Skeletal muscle tissue (tissue), 4 donors: ENCODE measurements around the gene OR5H14. TPM values are rescaled to one million over a fixed set of nuclear protein-coding genes. Genes with fewer than 3 reads are reported as not detected.
"Not testable (repeated sequence)": the region's sequence is repeated elsewhere in the genome, so short reads cannot be mapped to it uniquely, and the experiment has no call there.

ENCODE experiments used
- H3K27ac ChIP-seq: one replicate; pipeline ENCODE4 v1.7.0; 2013; ENCODE audit warnings: mild to moderate bottlenecking, low read depth, low read length, inconsistent platforms
- H3K27me3 ChIP-seq, 3 donors: one replicate each; pipeline ENCODE4 v1.7.0; 2013; ENCODE audit warnings: low read length in 3 of 3; ENCODE audit not compliant: control insufficient read depth in 3 of 3, insufficient read depth in 3 of 3
- H3K36me3 ChIP-seq, 3 donors: one replicate each; pipeline ENCODE4 v1.7.0; 2013; ENCODE audit warnings: low read length in 3 of 3; ENCODE audit not compliant: control insufficient read depth in 3 of 3, insufficient read depth in 3 of 3
- H3K4me1 ChIP-seq, 3 donors: one replicate each; pipeline ENCODE4 v1.7.0; 2013; ENCODE audit warnings: low read length in 3 of 3, mild to moderate bottlenecking in 3 of 3; ENCODE audit not compliant: control insufficient read depth in 3 of 3, insufficient read depth in 3 of 3
- H3K4me3 ChIP-seq, 3 donors: one replicate each; pipeline ENCODE4 v1.7.0; 2013; ENCODE audit warnings: low read length in 3 of 3
- H3K9ac ChIP-seq, 3 donors: one replicate each; pipeline ENCODE4 v1.7.0; 2013; ENCODE audit warnings: low read length in 3 of 3, mild to moderate bottlenecking in 3 of 3, moderate library complexity in 2 of 3, low read depth in 1 of 3
- H3K9me3 ChIP-seq, 3 donors: one replicate each; pipeline ENCODE4 v1.7.0; 2013; ENCODE audit warnings: low read length in 3 of 3; ENCODE audit not compliant: control insufficient read depth in 3 of 3
- total RNA-seq: library from RNA; depleted of rRNA; stranded (reverse); fragments of >200 nt; gene quantifications from one replicate; pipeline ENCODE4 v1.2.3, GENCODE V29; 2014
- donor health status: Osteomylitis.

OR5H14 gene
- not detected for total RNA-seq

DNA sequence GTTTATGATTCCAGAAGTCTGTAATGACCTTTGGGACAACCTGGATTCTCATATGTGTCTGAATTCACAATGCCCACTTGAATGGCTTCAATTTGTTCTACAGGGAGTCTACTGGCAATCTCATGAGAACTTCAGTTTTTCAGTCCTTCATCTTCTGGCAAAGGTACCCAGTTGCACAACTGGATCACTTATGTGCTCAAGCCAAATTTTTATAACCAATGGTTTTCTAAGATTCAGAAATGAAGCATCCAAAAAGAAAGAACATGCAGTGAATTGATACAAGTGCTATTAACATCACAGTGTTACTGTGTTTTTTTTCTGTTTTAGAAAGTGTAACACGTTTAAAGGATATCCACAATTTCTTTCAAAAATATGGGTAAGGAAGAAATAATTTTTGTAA is at the start of gene OR5H14:
Gene OR5H14 (plus strand): TSS at position 301 of the 400 bp plus-strand sequence. CDS start 1,907 bp downstream, outside the sequence.
- Histone ChIP-seq H3K9ac (no peak within 1 kb of the TSS), H3K36me3 (no peaks in the 10 kb centered on the region), H3K4me3 (no peak within 1 kb of the TSS), H3K9me3 (no peaks in the 10 kb centered on the region), H3K27ac (no peak within 1 kb of the TSS), H3K27me3 (no peaks in the 10 kb centered on the region), H3K4me1 (no peaks in the 10 kb centered on the region)

DNA sequence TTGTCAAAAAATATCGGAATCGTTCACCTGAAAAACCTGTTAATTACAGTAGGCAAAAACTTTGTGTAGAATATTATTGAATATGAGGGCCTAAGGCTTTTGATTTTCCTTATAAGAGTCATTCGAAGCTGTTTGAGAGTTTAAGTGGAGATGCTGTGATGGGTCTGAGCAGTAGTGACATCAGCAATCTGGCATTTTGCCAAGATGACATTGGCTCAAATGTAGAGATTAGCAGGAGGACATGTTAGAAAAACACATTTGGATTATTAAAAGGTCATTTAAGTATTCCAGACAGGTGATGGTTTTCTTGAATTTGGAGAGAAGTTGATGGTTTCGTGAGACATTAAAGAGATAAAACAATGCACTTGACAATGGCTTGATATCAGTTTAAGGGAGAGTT is 47.4 kb upstream of the OR5H14 start:
- no peak overlapping the region for H3K4me3 ChIP-seq
- H3K27me3 ChIP-seq = no peaks in the 10 kb centered on the region
- no peaks in the 10 kb centered on the region for H3K9me3 ChIP-seq
- no peak overlapping the region for H3K27ac ChIP-seq
- no peaks in the 10 kb centered on the region for H3K4me1 ChIP-seq
- no peak overlapping the region for H3K9ac ChIP-seq
- H3K36me3 ChIP-seq = no peaks in the 10 kb centered on the region

- no peaks in the 10 kb centered on the region for H3K27me3 ChIP-seq
- H3K36me3 ChIP-seq = no peaks in the 10 kb centered on the region
- H3K9me3 ChIP-seq = peaks cover 0 to 14% (median 0%) of the 10 kb centered on the region in 3 donors
- H3K4me3 ChIP-seq = no peak overlapping the region
- H3K27ac ChIP-seq = no peak overlapping the region
- no peak overlapping the region for H3K9ac ChIP-seq
- H3K4me1 ChIP-seq = no peaks in the 10 kb centered on the region
These were observed 39.1 kb upstream of the OR5H14 start for GRCh38 chr3:98108162-98108561.

GRCh38 chr3:98109807-98110549 is 37.3 kb upstream of the OR5H14 start:
- H3K36me3 ChIP-seq = no peaks in the 10 kb centered on the region
- H3K27ac ChIP-seq = no peak overlapping the region
- H3K4me1 ChIP-seq = no peaks in the 10 kb centered on the region
- H3K4me3 ChIP-seq = no peak overlapping the region
- peaks cover 0 to 15% (median 3%) of the 10 kb centered on the region in 3 donors for H3K9me3 ChIP-seq
- no peaks in the 10 kb centered on the region for H3K27me3 ChIP-seq
- no peak overlapping the region for H3K9ac ChIP-seq

DNA sequence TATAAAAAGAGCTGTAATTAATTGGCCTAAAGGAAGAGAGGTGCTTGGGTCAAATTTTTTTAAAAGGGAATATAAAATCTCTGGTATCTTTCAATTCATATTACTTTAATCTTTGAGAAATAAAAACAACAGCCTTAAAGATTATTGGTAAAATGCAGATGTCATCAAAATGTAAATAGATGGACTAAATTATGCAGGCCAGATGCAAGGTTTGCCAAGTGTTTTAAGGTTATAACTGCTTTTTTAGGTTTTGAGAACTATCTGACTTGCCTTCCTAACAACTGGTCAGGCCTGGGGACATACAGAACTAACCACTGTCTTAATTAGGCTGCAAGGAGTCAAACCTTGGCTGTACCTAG is 36.8 kb upstream of the OR5H14 start:
- H3K9ac ChIP-seq = no peak overlapping the region
- H3K4me3 ChIP-seq = no peak overlapping the region
- H3K27ac ChIP-seq = no peak overlapping the region
- H3K4me1 ChIP-seq = no peaks in the 10 kb centered on the region
- no peaks in the 10 kb centered on the region for H3K36me3 ChIP-seq
- no peaks in the 10 kb centered on the region for H3K27me3 ChIP-seq
- H3K9me3 ChIP-seq = peaks cover 0 to 15% (median 3%) of the 10 kb centered on the region in 3 donors

GRCh38 chr3:98114264-98114663 is 33.0 kb upstream of the OR5H14 start:
- Histone ChIP-seq H3K4me3 (no peak overlapping the region), H3K9me3 (peaks cover 0 to 15% (median 3%) of the 10 kb centered on the region in 3 donors), H3K9ac (no peak overlapping the region), H3K4me1 (no peaks in the 10 kb centered on the region), H3K36me3 (no peaks in the 10 kb centered on the region), H3K27ac (no peak overlapping the region), H3K27me3 (no peaks in the 10 kb centered on the region)

GRCh38 chr3:98115717-98116116 is 31.6 kb upstream of the OR5H14 start:
- H3K27ac ChIP-seq = no peak overlapping the region
- H3K9me3 ChIP-seq = peaks cover 0 to 13% (median 3%) of the 10 kb centered on the region in 3 donors
- H3K9ac ChIP-seq = no peak overlapping the region

GRCh38 chr3:98130421-98130820 is 16.9 kb upstream of the OR5H14 start, which contains the start of gene OR5H1:
TSS of gene OR5H1 (plus strand) at chr3:98130721. CDS start at chr3:98132698, 1,977 bp downstream.
- Histone ChIP-seq H3K9ac (no peak within 1 kb of the TSS), H3K27ac (no peak within 1 kb of the TSS), H3K36me3 (no peaks in the 10 kb centered on the region), H3K4me1 (no peaks in the 10 kb centered on the region), H3K9me3 (no peaks in the 10 kb centered on the region), H3K27me3 (no peaks in the 10 kb centered on the region), H3K4me3 (no peak within 1 kb of the TSS)

More at GRCh38 chr3:98115717-98116116, 31.6 kb upstream of the OR5H14 start:
- Histone ChIP-seq H3K27me3 (no peaks in the 10 kb centered on the region), H3K4me1 (no peaks in the 10 kb centered on the region), H3K36me3 (no peaks in the 10 kb centered on the region), H3K4me3 (no peak overlapping the region)

GRCh38 chr3:98136631-98137030 is 10.6 kb upstream of the OR5H14 start:
- Histone ChIP-seq H3K27ac (no peak overlapping the region), H3K36me3 (no peaks in the 10 kb centered on the region), H3K9ac (no peak overlapping the region), H3K4me1 (no peaks in the 10 kb centered on the region), H3K4me3 (no peak overlapping the region), H3K27me3 (no peaks in the 10 kb centered on the region), H3K9me3 (no peaks in the 10 kb centered on the region)

DNA sequence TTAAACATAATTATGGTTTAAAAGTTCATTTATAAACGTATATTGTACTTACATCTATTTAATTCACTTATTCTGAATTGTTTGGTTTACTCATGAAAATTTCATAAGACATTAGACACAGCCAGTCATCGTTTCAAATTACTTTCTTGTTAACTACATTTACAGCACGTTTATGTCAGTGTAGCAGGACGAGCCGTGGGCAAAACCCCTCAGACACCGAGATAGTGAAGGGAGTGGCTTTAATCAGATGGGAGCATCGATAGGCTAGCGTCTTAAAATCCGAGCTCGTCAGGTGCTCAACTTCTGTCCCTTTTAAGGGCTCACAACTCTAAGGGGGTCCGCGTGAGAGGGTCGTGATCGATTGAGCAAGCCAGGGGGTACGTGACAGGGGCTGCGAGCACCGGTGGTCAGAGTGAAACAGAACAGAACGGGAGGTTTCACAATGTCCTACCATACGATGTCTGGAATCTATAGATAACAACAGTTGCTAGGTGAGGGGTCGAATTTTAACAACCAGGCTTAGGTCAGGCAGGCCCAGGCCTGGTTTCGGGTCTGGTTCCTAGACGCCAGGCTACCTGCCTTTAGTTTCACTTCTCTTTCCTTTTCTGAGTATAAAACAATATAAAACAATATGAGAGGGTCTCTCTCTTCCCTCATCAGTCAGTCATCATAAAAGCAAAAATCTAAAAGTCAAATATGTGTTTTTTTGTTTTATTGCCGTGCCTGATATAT is 9.3 kb upstream of the OR5H14 start:
- not testable (repeated sequence) for H3K36me3 ChIP-seq, H3K27me3 ChIP-seq, H3K27ac ChIP-seq, H3K4me3 ChIP-seq, H3K4me1 ChIP-seq, H3K9me3 ChIP-seq, H3K9ac ChIP-seq
